ENCODE measurements around the gene MAP3K7. TPM values are rescaled to one million over a fixed set of nuclear protein-coding genes. Genes with fewer than 3 reads are reported as not detected.

The MAP3K7 gene
- total and polyA plus RNA-seq, 2 of the 8 experiments (the other 6 are each of a cell fraction or from before 2014, with no cell fraction given) = 27.3 to 34.8 TPM

GRCh38 chr6:90483116-90483839, 103.6 kb downstream of the MAP3K7 start:
- peak overlapping the region; percentile 57 for H4K91ac ChIP-seq (replicated peaks; ENCODE audit: insufficient read length, low read length)
- H2BK5ac ChIP-seq (ENCODE audit: low read depth, low read length) = no peak overlapping the region
- peaks cover 5 to 14% of the 10 kb centered on the region in 2 experiments; a peak in 2 of 4 replicates for H3K9me3 ChIP-seq (ENCODE audit: insufficient read depth in 2 of 2, low read depth in 1 of 2, low read length in 1 of 2)
- POLR2A ChIA-PET (ENCODE audit: partially characterized antibody) = interaction anchor here (1.7 kb wide), 1 partner anchor 13 kb away, joined by 6 read pairs; no protein-coding TSS in a partner anchor
- no peaks in the 10 kb centered on the region for H4K20me1 ChIP-seq (replicated peaks in 1 of 2; ENCODE audit: control insufficient read depth in 1 of 2, insufficient read depth in 2 of 2, low read length in 2 of 2)
- H4K8ac ChIP-seq (ENCODE audit: extremely low read depth, insufficient read depth, low read length) = no peak overlapping the region; the same call in 1 of the 2 replicates
- H4K5ac ChIP-seq (ENCODE audit: insufficient read length, low read depth, low read length) = no peak overlapping the region
- CTCF ChIA-PET (ENCODE audit: partially characterized antibody) = interaction anchor here (0.6 to 2.1 kb wide), 9 partner anchors 8 to 247 kb away, joined by 3 to 7 read pairs (median 3); no protein-coding TSS in a partner anchor
- H3K79me2 ChIP-seq (ENCODE audit: control insufficient read depth in 1 of 2, insufficient read depth in 2 of 2, low read length in 2 of 2) = no peaks in the 10 kb centered on the region
- no peak overlapping the region for H2AK5ac ChIP-seq (ENCODE audit: low read depth, low read length)
- H2BK20ac ChIP-seq (ENCODE audit: low read length) = no peak overlapping the region
- no peak overlapping the region for H3K14ac ChIP-seq (ENCODE audit: insufficient read length)
- H2BK12ac ChIP-seq (ENCODE audit: low read depth, low read length) = no peak overlapping the region
- TF ChIP-seq CHD1 (IDR thresholded peaks at IDR 0.05; ENCODE audit: low read depth, low read length) = no peak
- no peak for TF ChIP-seq CEBPB (IDR thresholded peaks at IDR 0.05; ENCODE audit: low read depth, low read length)
- TF ChIP-seq SAP30 (IDR thresholded peaks at IDR 0.05; ENCODE audit: insufficient read depth, insufficient replicate concordance, low read length) = no peak
- TF ChIP-seq USF2 (IDR thresholded peaks at IDR 0.05; ENCODE audit: low read length) = no peak
- TF ChIP-seq JUN (IDR thresholded peaks at IDR 0.05; ENCODE audit: low read depth, low read length) = no peak
- TF ChIP-seq ASH2L (IDR thresholded peaks at IDR 0.05; ENCODE audit: low read length) = no peak
- TF ChIP-seq MAX (IDR thresholded peaks at IDR 0.05) = no peak
- DNase-seq (ENCODE audit: low read depth in 1 of 2, low spot score in 2 of 2) (no peak), FAIRE-seq (no peak)
- WGBS, 2 experiments (ENCODE audit: extremely low coverage in 1 of 2, insufficient coverage in 1 of 2, insufficient read length in 1 of 2, insufficient replicate concordance in 2 of 2, low coverage in 1 of 2, low lambda C conversion rate in 2 of 2, missing lambda C conversion rate in 1 of 2) = 92% methylated on average over 8 of the region's 8 CpGs; no CpG with 5 or more reads in 1 of the 2 experiments
- no peak overlapping the region; the same call in 1 of the 2 replicates for H2BK15ac ChIP-seq (ENCODE audit: low read length)
- H3K18ac ChIP-seq (ENCODE audit: extremely low read depth, low read length) = peak overlapping the region; percentile 44; the same call in 1 of the 2 replicates
- H3K79me1 ChIP-seq (ENCODE audit: low read depth, low read length) = no peaks in the 10 kb centered on the region
- no peak overlapping the region for H3K4me2 ChIP-seq (ENCODE audit: insufficient read depth in 1 of 2, low read depth in 2 of 2, low read length in 2 of 2)
- no peak overlapping the region for H3K4me3 ChIP-seq (ENCODE audit: extremely low read depth in 1 of 4, insufficient read depth in 2 of 4, low read depth in 3 of 4, low read length in 4 of 4)
- no peak overlapping the region for H3K9ac ChIP-seq (replicated peaks in 1 of 4; ENCODE audit: extremely low read depth in 1 of 4, low read depth in 3 of 4, low read length in 3 of 4)
- H3K36me3 ChIP-seq (ENCODE audit: control insufficient read depth in 2 of 4, insufficient read depth in 4 of 4, low read length in 3 of 4) = peaks cover 0 to 3% (median 0%) of the 10 kb centered on the region in 4 experiments; a peak in 2 of 8 replicates
- no peak overlapping the region for H3K4ac ChIP-seq (replicated peaks; ENCODE audit: insufficient read length, low read depth, low read length)
- H3K56ac ChIP-seq (replicated peaks; ENCODE audit: insufficient read length, low read depth, low read length) = no peak overlapping the region
- no peaks in the 10 kb centered on the region for H3K27me3 ChIP-seq (replicated peaks in 1 of 4; ENCODE audit: control insufficient read depth in 3 of 4, extremely low read depth in 1 of 4, insufficient read depth in 3 of 4, low read length in 3 of 4)
- peaks cover 2 to 19% (median 10%) of the 10 kb centered on the region in 4 experiments; a peak in 5 of 7 replicates for H3K4me1 ChIP-seq (replicated peaks in 1 of 4; ENCODE audit: control insufficient read depth in 3 of 4, insufficient read depth in 4 of 4, low read length in 3 of 4)
- no peak overlapping the region for H3K23ac ChIP-seq (ENCODE audit: insufficient read length)
- H3K27ac ChIP-seq (ENCODE audit: low read depth, low read length) = no peak overlapping the region
- no peak overlapping the region for H2BK120ac ChIP-seq (replicated peaks; ENCODE audit: low read depth, low read length)
- H3K23me2 ChIP-seq (ENCODE audit: low read depth, low read length) = no peaks in the 10 kb centered on the region
- no peak overlapping the region for H2AFZ ChIP-seq (ENCODE audit: low read length)

All from H1 (cell line).